ENCODE results near the gene BAZ1B.

DNA sequence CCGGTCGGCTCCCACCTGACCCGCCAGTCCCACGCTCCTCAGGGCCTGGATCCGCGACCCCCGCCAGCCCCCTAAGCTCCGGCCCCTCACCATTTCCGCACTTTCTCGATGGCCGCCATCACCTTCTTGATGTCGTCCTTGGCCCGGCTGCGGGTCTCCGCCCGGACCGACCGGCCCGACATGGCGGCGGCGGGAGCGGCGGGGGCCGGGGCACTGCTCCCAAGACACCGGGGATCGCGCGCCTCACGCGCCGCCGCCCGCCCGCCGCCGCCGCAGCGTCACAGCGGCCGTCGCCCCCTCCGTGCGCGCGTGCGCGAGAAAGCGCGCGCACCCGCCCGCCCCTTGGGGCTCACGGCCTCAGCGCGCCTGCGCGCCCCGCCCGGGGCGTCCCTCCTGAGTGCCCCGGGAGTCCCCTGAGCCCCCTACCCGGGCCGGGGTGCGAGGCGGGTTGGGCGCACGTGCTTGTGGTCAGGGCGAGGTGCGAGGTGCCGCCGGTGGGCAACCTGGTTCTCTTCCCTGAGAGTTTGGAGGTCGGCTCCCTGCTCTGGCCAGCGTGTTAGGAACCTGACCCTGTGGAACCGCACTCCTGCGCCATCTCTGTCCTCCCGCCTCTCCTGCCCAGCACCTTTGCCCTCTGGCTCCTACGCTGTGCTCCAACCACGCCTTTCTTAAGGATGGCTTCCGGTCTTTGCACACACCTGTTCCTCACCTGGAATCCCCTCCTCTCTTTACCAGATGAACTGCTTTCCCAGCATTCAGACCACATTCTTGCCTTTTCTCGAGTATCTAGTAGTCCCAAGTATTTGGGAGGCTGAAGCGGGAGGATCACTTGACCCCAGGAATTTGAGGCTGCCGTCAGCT, 35.5 kb upstream of the BAZ1B start, which contains the start of gene BCL7B:
- TF ChIP-seq, protein P1, sequence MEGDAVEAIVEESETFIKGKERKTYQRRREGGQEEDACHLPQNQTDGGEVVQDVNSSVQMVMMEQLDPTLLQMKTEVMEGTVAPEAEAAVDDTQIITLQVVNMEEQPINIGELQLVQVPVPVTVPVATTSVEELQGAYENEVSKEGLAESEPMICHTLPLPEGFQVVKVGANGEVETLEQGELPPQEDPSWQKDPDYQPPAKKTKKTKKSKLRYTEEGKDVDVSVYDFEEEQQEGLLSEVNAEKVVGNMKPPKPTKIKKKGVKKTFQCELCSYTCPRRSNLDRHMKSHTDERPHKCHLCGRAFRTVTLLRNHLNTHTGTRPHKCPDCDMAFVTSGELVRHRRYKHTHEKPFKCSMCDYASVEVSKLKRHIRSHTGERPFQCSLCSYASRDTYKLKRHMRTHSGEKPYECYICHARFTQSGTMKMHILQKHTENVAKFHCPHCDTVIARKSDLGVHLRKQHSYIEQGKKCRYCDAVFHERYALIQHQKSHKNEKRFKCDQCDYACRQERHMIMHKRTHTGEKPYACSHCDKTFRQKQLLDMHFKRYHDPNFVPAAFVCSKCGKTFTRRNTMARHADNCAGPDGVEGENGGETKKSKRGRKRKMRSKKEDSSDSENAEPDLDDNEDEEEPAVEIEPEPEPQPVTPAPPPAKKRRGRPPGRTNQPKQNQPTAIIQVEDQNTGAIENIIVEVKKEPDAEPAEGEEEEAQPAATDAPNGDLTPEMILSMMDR (IDR thresholded peaks at IDR 0.05; ENCODE audit: borderline replicate concordance, extremely low read depth, low read length, poor library complexity, severe bottlenecking): no peak
- TF ChIP-seq EZH2 (IDR thresholded peaks at IDR 0.05; ENCODE audit: borderline replicate concordance, low read depth, low read length, severe bottlenecking): no peak
